CD14-positive monocyte (primary cell): ENCODE data around the gene CHD2. TPM values are rescaled to one million over a fixed set of nuclear protein-coding genes. Genes with fewer than 3 reads are reported as not detected.

Experiments used
- DNase-seq, 3 donors: peaks; one replicate each; pipeline ENCODE4 v3.0.0-alpha.2; 2011 to 2022
- H2AFZ ChIP-seq: 2 replicates; pipeline ENCODE4 v1.6.0; 2012; ENCODE audit warnings: mild to moderate bottlenecking, low read depth, low read length, inconsistent platforms; ENCODE audit not compliant: insufficient read depth, poor library complexity, severe bottlenecking
- H3K27ac ChIP-seq, 2 donors: 1 replicate in 1 of 2; 2 replicates in 1 of 2; pipeline ENCODE4 v1.5.1; 2012 to 2013; ENCODE audit warnings: low read length in 2 of 2, control low read depth in 1 of 2, inconsistent platforms in 1 of 2, low read depth in 1 of 2, mild to moderate bottlenecking in 1 of 2
- H3K27me3 ChIP-seq, 2 donors: one replicate each; pipeline versions ENCODE4 v1.6.0 to v1.6.1; 2011 to 2013; ENCODE audit warnings: low read length in 2 of 2; ENCODE audit not compliant: control insufficient read depth in 2 of 2, insufficient read depth in 2 of 2
- H3K36me3 ChIP-seq, 2 donors: replicated peaks in 1 of 2; 1 replicate in 1 of 2; 2 replicates in 1 of 2; pipeline versions ENCODE4 v1.5.1 to v1.6.1; 2012 to 2013; ENCODE audit warnings: low read length in 2 of 2, control low read depth in 1 of 2, inconsistent platforms in 1 of 2, mild to moderate bottlenecking in 1 of 2; ENCODE audit not compliant: insufficient read depth in 2 of 2, control insufficient read depth in 1 of 2
- H3K4me1 ChIP-seq, 2 donors: 1 replicate in 1 of 2; 2 replicates in 1 of 2; pipeline versions ENCODE4 v1.5.1 to v1.6.1; 2012 to 2013; ENCODE audit warnings: low read length in 2 of 2, control low read depth in 1 of 2, inconsistent platforms in 1 of 2, mild to moderate bottlenecking in 1 of 2, moderate library complexity in 1 of 2; ENCODE audit not compliant: insufficient read depth in 2 of 2, control insufficient read depth in 1 of 2
- H3K4me2 ChIP-seq: replicated peaks from 2 replicates; pipeline ENCODE3; 2012; ENCODE audit warnings: low read length, moderate library complexity, mild to moderate bottlenecking; ENCODE audit not compliant: poor library complexity, severe bottlenecking; ENCODE audit errors: extremely low read depth
- H3K4me3 ChIP-seq, 3 experiments: fragments of 200-600 bp in 1 of 3; sonication (generic) in 1 of 3; replicated peaks in 1 of 3; 1 replicate in 2 of 3; 2 replicates in 1 of 3; pipeline ENCODE4 v1.5.1; 2011 to 2013; ENCODE audit warnings: low read length in 3 of 3, mild to moderate bottlenecking in 3 of 3, control low read depth in 2 of 3, low read depth in 2 of 3, inconsistent platforms in 1 of 3, moderate library complexity in 1 of 3
- H3K79me2 ChIP-seq: 2 replicates; pipeline ENCODE4 v1.6.0; 2012; ENCODE audit warnings: mild to moderate bottlenecking, control low read depth, inconsistent platforms, low read length, moderate library complexity; ENCODE audit not compliant: insufficient read depth
- H3K9ac ChIP-seq: 2 replicates; pipeline ENCODE4 v1.6.0; 2017; ENCODE audit warnings: low read length, mild to moderate bottlenecking; ENCODE audit not compliant: insufficient read depth, poor library complexity, severe bottlenecking
- H3K9me3 ChIP-seq, 2 donors: replicated peaks in 1 of 2; 1 replicate in 1 of 2; 2 replicates in 1 of 2; pipeline versions ENCODE4 v1.5.1 to v1.6.1; 2012 to 2013; ENCODE audit warnings: low read length in 2 of 2, control low read depth in 1 of 2; ENCODE audit not compliant: control insufficient read depth in 1 of 2, insufficient read depth in 1 of 2
- H4K20me1 ChIP-seq: 2 replicates; pipeline ENCODE4 v1.6.0; 2012; ENCODE audit warnings: mild to moderate bottlenecking, low read length, control low read depth, moderate library complexity; ENCODE audit not compliant: insufficient read depth
- H3K27ac Mint-ChIP-seq, 7 donors: one replicate each; pipeline ENCODE4 v1.8.0; 2020; ENCODE audit warnings: mild to moderate bottlenecking in 7 of 7, mixed read lengths in 7 of 7, moderate library complexity in 6 of 7, inconsistent platforms in 2 of 7
- H3K27me3 Mint-ChIP-seq, 3 donors: one replicate each; pipeline ENCODE4 v1.8.0; 2021 to 2022; ENCODE audit warnings: low read depth in 3 of 3, mild to moderate bottlenecking in 3 of 3, mixed read lengths in 3 of 3, moderate library complexity in 3 of 3, inconsistent platforms in 1 of 3
- H3K36me3 Mint-ChIP-seq, 2 donors: one replicate each; pipeline ENCODE4 v1.8.0; 2020; ENCODE audit warnings: mixed read lengths in 2 of 2, inconsistent platforms in 1 of 2, mild to moderate bottlenecking in 1 of 2
- H3K4me1 Mint-ChIP-seq: one replicate; pipeline ENCODE4 v1.8.0; 2020; ENCODE audit warnings: mild to moderate bottlenecking, mixed read lengths
- H3K4me3 Mint-ChIP-seq, 2 donors: one replicate each; pipeline ENCODE4 v1.8.0; 2020; ENCODE audit warnings: mild to moderate bottlenecking in 2 of 2, mixed read lengths in 2 of 2, moderate library complexity in 1 of 2
- H3K9me3 Mint-ChIP-seq, 7 donors: one replicate each; pipeline ENCODE4 v1.8.0; 2020 to 2022; ENCODE audit warnings: mixed read lengths in 7 of 7, mild to moderate bottlenecking in 6 of 7, moderate library complexity in 6 of 7, inconsistent platforms in 2 of 7
- WGBS: methylation state at CpG from one replicate; pipeline ENCODE4 v1.1.5; 2013; ENCODE audit warnings: missing lambda C conversion rate; ENCODE audit not compliant: insufficient coverage; 5-methylcytosine and 5-hydroxymethylcytosine counted together
- intact Hi-C, 2 donors: fragments of 100-400 bp; cut with micrococcal nuclease; formaldehyde crosslinking; loops; one replicate each; pipeline versions ENCODE4 v1.15.0 to v1.15.1; 2023
- polyA plus RNA-seq, 3 donors: library from polyadenylated mRNA; depleted of rRNA in 1 of 3; unstranded in 2 of 3; stranded (reverse) in 1 of 3; fragments of 300-500 nt in 2 of 3; fragments of >200 nt in 1 of 3; fragmentation: Illumina TruSeq in 2 of 3; gene quantifications; 1 replicate in 2 of 3; 2 replicates in 1 of 3; pipeline ENCODE4 v1.2.3, GENCODE V29; 2012 to 2021
- TF ChIP-seq, protein P1 (sequence below): fragments of 200-600 bp; IDR thresholded peaks from one replicate; pipeline ENCODE4 v1.8.0; 2022; ENCODE audit warnings: antibody characterized with exemption, mild to moderate bottlenecking

CHD2 gene
- polyA plus RNA-seq, 3 donors: 9.6 to 61.2 (median 11.4) TPM

DNA sequence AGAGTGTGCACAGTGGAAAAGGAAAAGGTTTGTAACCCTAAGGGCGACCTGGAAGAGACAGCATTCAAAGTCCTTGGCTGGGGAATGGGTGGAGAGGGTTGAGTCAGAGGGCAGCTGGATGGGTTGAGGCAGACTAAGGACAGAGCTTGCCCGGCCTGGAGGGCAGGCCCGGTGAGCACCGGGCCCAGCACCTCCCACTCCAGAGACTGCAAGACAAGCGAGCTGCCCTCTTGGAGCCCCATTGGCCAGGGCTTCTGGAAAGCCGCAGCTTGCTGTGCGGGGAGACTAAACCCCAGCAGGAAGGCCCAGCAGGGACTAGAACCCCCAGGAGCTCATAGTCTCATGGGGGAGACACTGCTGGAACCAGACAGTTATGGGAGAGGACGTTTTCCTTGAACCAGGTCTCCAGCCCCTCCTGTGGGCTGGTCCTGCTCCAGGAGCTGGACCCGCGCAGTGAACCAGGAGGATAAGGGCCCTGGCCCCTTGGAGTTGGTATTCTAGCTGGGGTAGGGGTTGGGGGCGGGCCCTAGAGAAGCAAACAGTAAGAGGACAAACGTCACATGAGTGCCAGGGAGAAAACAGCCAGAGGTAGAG, 129.8 kb downstream of the CHD2 start:
- TF ChIP-seq, protein P1, sequence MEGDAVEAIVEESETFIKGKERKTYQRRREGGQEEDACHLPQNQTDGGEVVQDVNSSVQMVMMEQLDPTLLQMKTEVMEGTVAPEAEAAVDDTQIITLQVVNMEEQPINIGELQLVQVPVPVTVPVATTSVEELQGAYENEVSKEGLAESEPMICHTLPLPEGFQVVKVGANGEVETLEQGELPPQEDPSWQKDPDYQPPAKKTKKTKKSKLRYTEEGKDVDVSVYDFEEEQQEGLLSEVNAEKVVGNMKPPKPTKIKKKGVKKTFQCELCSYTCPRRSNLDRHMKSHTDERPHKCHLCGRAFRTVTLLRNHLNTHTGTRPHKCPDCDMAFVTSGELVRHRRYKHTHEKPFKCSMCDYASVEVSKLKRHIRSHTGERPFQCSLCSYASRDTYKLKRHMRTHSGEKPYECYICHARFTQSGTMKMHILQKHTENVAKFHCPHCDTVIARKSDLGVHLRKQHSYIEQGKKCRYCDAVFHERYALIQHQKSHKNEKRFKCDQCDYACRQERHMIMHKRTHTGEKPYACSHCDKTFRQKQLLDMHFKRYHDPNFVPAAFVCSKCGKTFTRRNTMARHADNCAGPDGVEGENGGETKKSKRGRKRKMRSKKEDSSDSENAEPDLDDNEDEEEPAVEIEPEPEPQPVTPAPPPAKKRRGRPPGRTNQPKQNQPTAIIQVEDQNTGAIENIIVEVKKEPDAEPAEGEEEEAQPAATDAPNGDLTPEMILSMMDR: no peak
- DNase-seq: peak in 1 of 3 donors; percentile 32
- H3K4me3 Mint-ChIP-seq: no peak overlapping the region

DNA sequence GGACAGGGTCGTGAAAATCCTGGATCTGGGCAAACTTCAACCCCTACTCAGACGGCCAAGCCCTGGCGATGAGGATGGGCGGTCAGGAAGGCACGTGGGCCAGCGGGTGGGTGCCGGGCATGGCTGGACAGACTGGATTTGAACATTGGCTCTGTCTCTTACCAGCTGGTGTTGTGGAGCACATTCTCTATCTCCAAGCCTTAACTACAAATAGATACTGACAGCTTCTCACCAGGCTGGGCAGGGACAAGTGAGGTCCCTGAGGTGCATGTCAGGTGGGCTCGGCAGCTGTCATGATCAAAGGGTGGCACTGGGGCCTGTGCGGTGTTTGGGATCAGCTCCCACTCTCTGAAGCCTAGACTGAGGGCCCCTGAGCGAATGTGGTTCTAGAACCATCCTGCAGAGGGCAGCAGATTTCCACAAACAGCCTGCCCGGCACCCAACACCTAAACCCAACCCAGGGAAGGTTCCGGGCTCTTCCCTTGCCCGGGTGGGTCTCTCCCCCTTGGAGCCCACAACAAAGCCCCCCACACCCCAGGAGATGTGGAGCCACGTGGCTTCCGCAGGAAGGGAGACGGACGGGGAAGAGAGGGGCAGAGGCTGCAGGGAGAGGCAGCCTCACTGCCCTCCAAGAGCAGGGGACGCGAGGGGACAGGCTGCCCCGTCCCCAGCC, 130.4 kb downstream of the CHD2 start:
- 49% methylated on average over 7 of the region's 20 CpGs for WGBS
- TF ChIP-seq, protein P1: peak; percentile 88
- H3K79me2 ChIP-seq: peaks cover 6% of the 10 kb centered on the region
- H3K27me3 Mint-ChIP-seq: peaks cover 2 to 5% (median 2%) of the 10 kb centered on the region in 3 donors
- no peaks in the 10 kb centered on the region for H3K27me3 ChIP-seq
- peaks cover 0 to 6% (median 3%) of the 10 kb centered on the region in 7 donors for H3K9me3 Mint-ChIP-seq
- peak overlapping the region; percentile 15 for H3K4me2 ChIP-seq
- no peaks in the 10 kb centered on the region for H3K9me3 ChIP-seq
- no peak overlapping the region for H3K9ac ChIP-seq
- no peaks in the 10 kb centered on the region for H3K36me3 ChIP-seq
- H3K36me3 Mint-ChIP-seq: peaks cover 10 to 15% of the 10 kb centered on the region in 2 donors
- H3K4me1 ChIP-seq: peaks cover 55 to 59% of the 10 kb centered on the region in 2 donors
- intact Hi-C loops: loop anchor here in 1 of 2 donors (5.0 to 10.0 kb wide), 2 partner anchors 204 to 1092 kb away; no protein-coding TSS in a partner anchor
- H2AFZ ChIP-seq: peak overlapping the region; percentile 36
- H3K27ac ChIP-seq: no peak overlapping the region
- peak overlapping the region in 6 of 7 donors; percentile 37 to 98 (median 66) for H3K27ac Mint-ChIP-seq
- peaks cover 11% of the 10 kb centered on the region for H4K20me1 ChIP-seq
- no peak overlapping the region for H3K4me3 ChIP-seq
- H3K4me3 Mint-ChIP-seq: peak overlapping the region in 1 of 2 donors; percentile 51
- DNase-seq: peak; percentile 59 to 70 (median 66)
- peaks cover 57% of the 10 kb centered on the region for H3K4me1 Mint-ChIP-seq

More for the DNA sequence above, 129.8 kb downstream of the CHD2 start:
- Mint-ChIP-seq H3K36me3 (peaks cover 14 to 20% of the 10 kb centered on the region in 2 donors), H3K9me3 (peaks cover 0 to 6% (median 3%) of the 10 kb centered on the region in 7 donors), H3K27ac (peak overlapping the region; percentile 77 to 98 (median 95)), H3K4me1 (peaks cover 58% of the 10 kb centered on the region), H3K27me3 (peaks cover 2% of the 10 kb centered on the region in 3 donors)
- H3K9ac ChIP-seq: no peak overlapping the region
- WGBS: 89% methylated on average over 8 of the region's 12 CpGs
- H3K4me1 ChIP-seq: peaks cover 60 to 62% of the 10 kb centered on the region in 2 donors
- H3K4me3 ChIP-seq: peak overlapping the region in 1 of 3 experiments; percentile 18
- peaks cover 6% of the 10 kb centered on the region for H3K79me2 ChIP-seq
- intact Hi-C loops: loop anchor here (5.0 to 10.0 kb wide), 3 partner anchors 205 to 1092 kb away; no protein-coding TSS in a partner anchor
- peaks cover 16% of the 10 kb centered on the region for H4K20me1 ChIP-seq
- peak overlapping the region; percentile 35 for H3K4me2 ChIP-seq
- H3K36me3 ChIP-seq: peaks cover 3 to 4% of the 10 kb centered on the region in 2 donors
- H3K27ac ChIP-seq: peak overlapping the region; percentile 87 to 95
- H3K9me3 ChIP-seq: no peaks in the 10 kb centered on the region
- H3K27me3 ChIP-seq: no peaks in the 10 kb centered on the region
- no peak overlapping the region for H2AFZ ChIP-seq
